ENCODE measurements around the gene BRSK2. TPM values are rescaled to one million over a fixed set of nuclear protein-coding genes. Genes with fewer than 3 reads are reported as not detected.
"Not testable (repeated sequence)": the region's sequence is repeated elsewhere in the genome, so short reads cannot be mapped to it uniquely, and the experiment has no call there.

The BRSK2 gene
- total RNA-seq, 1 donor from 2014 or later, result 49.2 TPM

DNA sequence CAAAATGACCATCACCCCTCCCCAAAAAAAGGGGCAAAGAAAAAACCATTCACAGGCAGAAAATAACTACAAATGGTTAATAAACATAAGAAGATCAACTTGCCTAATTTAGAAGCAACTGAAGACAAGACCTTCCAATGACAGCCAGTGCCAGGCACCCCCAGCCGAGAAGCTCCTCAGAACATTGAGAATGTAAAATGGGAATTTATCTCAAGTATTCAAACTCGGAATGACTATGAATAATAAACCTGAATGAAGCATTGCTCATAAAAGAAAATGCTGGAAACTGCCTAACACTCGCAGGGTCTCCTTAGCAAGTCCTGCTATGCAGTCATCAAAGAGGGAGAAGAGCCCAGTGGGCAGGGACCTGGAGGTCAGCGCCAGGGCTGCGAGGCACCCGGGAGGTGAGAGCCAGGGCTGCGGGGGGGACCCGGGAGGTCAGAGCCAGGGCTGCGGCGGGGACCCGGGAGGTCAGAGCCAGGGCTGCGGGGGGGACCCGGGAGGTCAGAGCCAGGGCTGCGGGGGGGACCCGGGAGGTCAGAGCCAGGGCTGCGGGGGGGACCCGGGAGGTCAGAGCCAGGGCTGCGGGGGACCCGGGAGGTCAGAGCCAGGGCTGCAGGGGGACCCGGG lies 120.0 kb downstream of the BRSK2 start:
- H3K27me3 Mint-ChIP-seq, result no peaks in the 10 kb centered on the region
- H3K36me3 Mint-ChIP-seq (ENCODE audit: insufficient read depth), result no peaks in the 10 kb centered on the region
- no peaks in the 10 kb centered on the region for H3K9me3 Mint-ChIP-seq (ENCODE audit: low read depth)
- peaks cover 8% of the 10 kb centered on the region for H3K4me1 Mint-ChIP-seq (ENCODE audit: low read depth)
- TF ChIP-seq, protein P1, sequence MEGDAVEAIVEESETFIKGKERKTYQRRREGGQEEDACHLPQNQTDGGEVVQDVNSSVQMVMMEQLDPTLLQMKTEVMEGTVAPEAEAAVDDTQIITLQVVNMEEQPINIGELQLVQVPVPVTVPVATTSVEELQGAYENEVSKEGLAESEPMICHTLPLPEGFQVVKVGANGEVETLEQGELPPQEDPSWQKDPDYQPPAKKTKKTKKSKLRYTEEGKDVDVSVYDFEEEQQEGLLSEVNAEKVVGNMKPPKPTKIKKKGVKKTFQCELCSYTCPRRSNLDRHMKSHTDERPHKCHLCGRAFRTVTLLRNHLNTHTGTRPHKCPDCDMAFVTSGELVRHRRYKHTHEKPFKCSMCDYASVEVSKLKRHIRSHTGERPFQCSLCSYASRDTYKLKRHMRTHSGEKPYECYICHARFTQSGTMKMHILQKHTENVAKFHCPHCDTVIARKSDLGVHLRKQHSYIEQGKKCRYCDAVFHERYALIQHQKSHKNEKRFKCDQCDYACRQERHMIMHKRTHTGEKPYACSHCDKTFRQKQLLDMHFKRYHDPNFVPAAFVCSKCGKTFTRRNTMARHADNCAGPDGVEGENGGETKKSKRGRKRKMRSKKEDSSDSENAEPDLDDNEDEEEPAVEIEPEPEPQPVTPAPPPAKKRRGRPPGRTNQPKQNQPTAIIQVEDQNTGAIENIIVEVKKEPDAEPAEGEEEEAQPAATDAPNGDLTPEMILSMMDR (IDR thresholded peaks at IDR 0.05; ENCODE audit: unreplicated experiment), result no peak
- H3K27ac Mint-ChIP-seq, result no peak overlapping the region
- no peak overlapping the region for H3K4me3 Mint-ChIP-seq (ENCODE audit: low read depth)
- no peak for DNase-seq (ENCODE audit: low spot score, unreplicated experiment)

DNA sequence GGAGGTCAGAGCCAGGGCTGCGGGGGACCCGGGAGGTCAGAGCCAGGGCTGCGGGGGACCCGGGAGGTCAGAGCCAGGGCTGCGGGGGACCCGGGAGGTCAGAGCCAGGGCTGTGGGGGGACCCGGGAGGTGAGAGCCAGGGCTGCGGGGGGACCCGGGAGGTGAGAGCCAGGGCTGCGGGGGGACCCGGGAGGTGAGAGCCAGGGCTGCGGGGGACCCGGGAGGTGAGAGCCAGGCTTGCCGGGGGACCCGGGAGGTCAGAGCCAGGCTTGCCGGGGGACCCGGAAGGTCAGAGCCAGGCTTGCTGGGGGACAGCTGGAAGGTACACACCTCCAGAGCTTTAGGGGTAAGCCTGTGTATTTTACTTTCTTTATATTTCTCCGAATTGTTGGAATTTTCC lies 120.6 kb downstream of the BRSK2 start:
- H3K4me3 Mint-ChIP-seq (ENCODE audit: low read depth); H3K27me3 Mint-ChIP-seq; H3K36me3 Mint-ChIP-seq (ENCODE audit: insufficient read depth); H3K4me1 Mint-ChIP-seq (ENCODE audit: low read depth); H3K9me3 Mint-ChIP-seq (ENCODE audit: low read depth); DNase-seq (ENCODE audit: low spot score, unreplicated experiment); H3K27ac Mint-ChIP-seq: not testable (repeated sequence)

GRCh38 chr11:1510928-1511327 lies 121.2 kb downstream of the BRSK2 start:
- Mint-ChIP-seq H3K27me3 (no peaks in the 10 kb centered on the region), H3K27ac (no peak overlapping the region), H3K9me3 (ENCODE audit: low read depth) (no peaks in the 10 kb centered on the region), H3K36me3 (ENCODE audit: insufficient read depth) (no peaks in the 10 kb centered on the region), H3K4me1 (ENCODE audit: low read depth) (peaks cover 8% of the 10 kb centered on the region), H3K4me3 (ENCODE audit: low read depth) (no peak overlapping the region)
- TF ChIP-seq, protein P1 (IDR thresholded peaks at IDR 0.05; ENCODE audit: unreplicated experiment), result no peak
- DNase-seq (ENCODE audit: low spot score, unreplicated experiment), result no peak

GRCh38 chr11:1511937-1512496 lies 122.3 kb downstream of the BRSK2 start:
- H3K27ac Mint-ChIP-seq, result no peak overlapping the region
- no peaks in the 10 kb centered on the region for H3K27me3 Mint-ChIP-seq
- H3K9me3 Mint-ChIP-seq (ENCODE audit: low read depth), result no peaks in the 10 kb centered on the region
- TF ChIP-seq, protein P1 (IDR thresholded peaks at IDR 0.05; ENCODE audit: unreplicated experiment), result no peak
- H3K36me3 Mint-ChIP-seq (ENCODE audit: insufficient read depth), result no peaks in the 10 kb centered on the region
- H3K4me3 Mint-ChIP-seq (ENCODE audit: low read depth), result no peak overlapping the region
- H3K4me1 Mint-ChIP-seq (ENCODE audit: low read depth), result peaks cover 7% of the 10 kb centered on the region
- DNase-seq (ENCODE audit: low spot score, unreplicated experiment), result no peak

Other genes starting within 250 kb of the BRSK2 start
- 0.02 TPM in 1 of 2 replicates, not detected in the other for gene MUC5AC, start 232.0 kb upstream of the BRSK2 start, total RNA-seq
- gene MUC5B, start 166.9 kb upstream of the BRSK2 start, total RNA-seq, result not detected in 2 replicates
- gene TOLLIP, start 80.3 kb upstream of the BRSK2 start, total RNA-seq, result 41.2 and 44.4 TPM in 2 replicates
- 30.4 and 33.3 TPM in 2 replicates for gene MOB2, start 96.8 kb downstream of the BRSK2 start, total RNA-seq
- 15.2 and 15.9 TPM in 2 replicates for gene DUSP8, start 182.3 kb downstream of the BRSK2 start, total RNA-seq
- not detected in 2 replicates for gene KRTAP5-1, start 195.3 kb downstream of the BRSK2 start, total RNA-seq
- gene KRTAP5-2, start 208.4 kb downstream of the BRSK2 start, total RNA-seq, result not detected in 2 replicates
- gene KRTAP5-3, start 218.5 kb downstream of the BRSK2 start, total RNA-seq, result not detected in 2 replicates
- not detected in 2 replicates for gene KRTAP5-4, start 232.2 kb downstream of the BRSK2 start, total RNA-seq
- gene KRTAP5-5, start 239.8 kb downstream of the BRSK2 start, total RNA-seq, result not detected in 2 replicates

Data from progenitor cell of endocrine pancreas (in vitro differentiated cells).